ENCODE data around the gene FGFR2.

Gene FGFR2

GRCh38 chr10:121610798-121611323 is 12.6 kb upstream of the FGFR2 start:
- H3K9me3 ChIP-seq: no peaks in the 10 kb centered on the region
- peaks cover 50% of the 10 kb centered on the region for H3K27me3 ChIP-seq
- peaks cover 0 to 6% of the 10 kb centered on the region in 2 experiments for H3K4me1 ChIP-seq (ENCODE audit: control insufficient read depth in 1 of 2, insufficient read depth in 1 of 2, low read depth in 1 of 2, low read length in 1 of 2)
- no peak for TF ChIP-seq CTCF (IDR thresholded peaks at IDR 0.05)
- no peak overlapping the region for H3K4me3 ChIP-seq (ENCODE audit: low read depth in 1 of 2, low read length in 1 of 2)
- no peaks in the 10 kb centered on the region for H3K36me3 ChIP-seq
- no peak overlapping the region for H3K27ac ChIP-seq

GRCh38 chr10:121609426-121610380 is 11.5 kb upstream of the FGFR2 start:
- Histone ChIP-seq H3K27me3 (peaks cover 62% of the 10 kb centered on the region), H3K27ac (no peak overlapping the region), H3K36me3 (no peaks in the 10 kb centered on the region), H3K4me1 (ENCODE audit: control insufficient read depth in 1 of 2, insufficient read depth in 1 of 2, low read depth in 1 of 2, low read length in 1 of 2) (peaks cover 0 to 6% of the 10 kb centered on the region in 2 experiments), H3K4me3 (ENCODE audit: low read depth in 1 of 2, low read length in 1 of 2) (no peak overlapping the region), H3K9me3 (no peaks in the 10 kb centered on the region)
- TF ChIP-seq CTCF (IDR thresholded peaks at IDR 0.05): no peak

- Histone ChIP-seq H3K4me3 (ENCODE audit: low read depth in 1 of 2, low read length in 1 of 2) (no peak overlapping the region), H3K27ac (no peak overlapping the region), H3K27me3 (peaks cover 70% of the 10 kb centered on the region), H3K9me3 (no peaks in the 10 kb centered on the region), H3K36me3 (no peaks in the 10 kb centered on the region), H3K4me1 (ENCODE audit: control insufficient read depth in 1 of 2, insufficient read depth in 1 of 2, low read depth in 1 of 2, low read length in 1 of 2) (peaks cover 0 to 6% of the 10 kb centered on the region in 2 experiments)
- TF ChIP-seq CTCF (IDR thresholded peaks at IDR 0.05): peak; percentile 39
Measured at GRCh38 chr10:121608469-121609190, 10.4 kb upstream of the FGFR2 start.

- TF ChIP-seq CTCF (IDR thresholded peaks at IDR 0.05): no peak
- no peaks in the 10 kb centered on the region for H3K9me3 ChIP-seq
- no peak overlapping the region for H3K27ac ChIP-seq
- H3K36me3 ChIP-seq: no peaks in the 10 kb centered on the region
- H3K4me1 ChIP-seq (ENCODE audit: control insufficient read depth in 1 of 2, insufficient read depth in 1 of 2, low read depth in 1 of 2, low read length in 1 of 2): peaks cover 0 to 6% of the 10 kb centered on the region in 2 experiments
- H3K27me3 ChIP-seq: peaks cover 80% of the 10 kb centered on the region
- no peak overlapping the region for H3K4me3 ChIP-seq (ENCODE audit: low read depth in 1 of 2, low read length in 1 of 2)
Measured at GRCh38 chr10:121607310-121608055, 9.2 kb upstream of the FGFR2 start.

- no peak for TF ChIP-seq CTCF (IDR thresholded peaks at IDR 0.05)
- Histone ChIP-seq H3K4me3 (ENCODE audit: low read depth in 1 of 2, low read length in 1 of 2) (no peak overlapping the region), H3K36me3 (no peaks in the 10 kb centered on the region), H3K27me3 (peaks cover 92% of the 10 kb centered on the region), H3K4me1 (ENCODE audit: control insufficient read depth in 1 of 2, insufficient read depth in 1 of 2, low read depth in 1 of 2, low read length in 1 of 2) (peaks cover 0 to 6% of the 10 kb centered on the region in 2 experiments), H3K9me3 (no peaks in the 10 kb centered on the region), H3K27ac (no peak overlapping the region)
Measured at GRCh38 chr10:121605708-121606107, 7.5 kb upstream of the FGFR2 start.

All from neutrophil (primary cell).